ENCODE data around the gene FAHD2A. TPM values are rescaled to one million over a fixed set of nuclear protein-coding genes. Genes with fewer than 3 reads are reported as not detected.
"Not testable (repeated sequence)": the region's sequence is repeated elsewhere in the genome, so short reads cannot be mapped to it uniquely, and the experiment has no call there.

FAHD2A gene
- total RNA-seq, 1 experiment from 2014 or later = 22.5 TPM

GRCh38 chr2:95403204-95403721 lies 755 bp downstream of the FAHD2A start:
- peak overlapping the region; percentile 71 for H3K4me2 ChIP-seq (ENCODE audit: low read depth, low read length, poor library complexity, severe bottlenecking)
- H3K27me3 ChIP-seq (ENCODE audit: low read length); H3K36me3 ChIP-seq (ENCODE audit: insufficient read depth, low read length); H4K20me1 ChIP-seq (ENCODE audit: insufficient read depth, low read depth, low read length); H3K9me2 ChIP-seq (replicated peaks; ENCODE audit: insufficient read depth, low read length); H3K9me3 ChIP-seq (ENCODE audit: low read length); H3K27ac ChIP-seq (ENCODE audit: low read length): not testable (repeated sequence)
- peak overlapping the region; percentile 92 for H3K9ac ChIP-seq (ENCODE audit: low read length)
- H3K4me3 ChIP-seq (ENCODE audit: low read length) = peak overlapping the region; percentile 95
- H2AFZ ChIP-seq (ENCODE audit: low read length) = peak overlapping the region; percentile 75
- H3K79me2 ChIP-seq (ENCODE audit: low read length) = peaks cover 21% of the 10 kb centered on the region
- DNase-seq = peak; percentile 66
- H3K4me1 ChIP-seq (ENCODE audit: low read length) = peaks cover 15% of the 10 kb centered on the region

- not testable (repeated sequence) for H3K27me3 ChIP-seq (ENCODE audit: low read length); H3K9me3 ChIP-seq (ENCODE audit: low read length); DNase-seq; H3K9me2 ChIP-seq (replicated peaks; ENCODE audit: insufficient read depth, low read length); H2AFZ ChIP-seq (ENCODE audit: low read length); H4K20me1 ChIP-seq (ENCODE audit: insufficient read depth, low read depth, low read length); H3K36me3 ChIP-seq (ENCODE audit: insufficient read depth, low read length); H3K27ac ChIP-seq (ENCODE audit: low read length)
- Histone ChIP-seq H3K9ac (ENCODE audit: low read length) (peak overlapping the region; percentile 92), H3K4me1 (ENCODE audit: low read length) (peaks cover 15% of the 10 kb centered on the region), H3K79me2 (ENCODE audit: low read length) (peaks cover 21% of the 10 kb centered on the region), H3K4me2 (ENCODE audit: low read depth, low read length, poor library complexity, severe bottlenecking) (peak overlapping the region; percentile 71), H3K4me3 (ENCODE audit: low read length) (peak overlapping the region; percentile 95)
Observed at GRCh38 chr2:95403824-95404223, 1.3 kb downstream of the FAHD2A start.

GRCh38 chr2:95404676-95405075 lies 2.2 kb downstream of the FAHD2A start:
- H3K36me3 ChIP-seq (ENCODE audit: insufficient read depth, low read length); H2AFZ ChIP-seq (ENCODE audit: low read length); H3K4me2 ChIP-seq (ENCODE audit: low read depth, low read length, poor library complexity, severe bottlenecking); DNase-seq; H4K20me1 ChIP-seq (ENCODE audit: insufficient read depth, low read depth, low read length); H3K27ac ChIP-seq (ENCODE audit: low read length); H3K4me3 ChIP-seq (ENCODE audit: low read length); H3K9me3 ChIP-seq (ENCODE audit: low read length); H3K9me2 ChIP-seq (replicated peaks; ENCODE audit: insufficient read depth, low read length); H3K27me3 ChIP-seq (ENCODE audit: low read length); H3K9ac ChIP-seq (ENCODE audit: low read length): not testable (repeated sequence)
- Histone ChIP-seq H3K79me2 (ENCODE audit: low read length) (peaks cover 21% of the 10 kb centered on the region), H3K4me1 (ENCODE audit: low read length) (peaks cover 15% of the 10 kb centered on the region)

DNA sequence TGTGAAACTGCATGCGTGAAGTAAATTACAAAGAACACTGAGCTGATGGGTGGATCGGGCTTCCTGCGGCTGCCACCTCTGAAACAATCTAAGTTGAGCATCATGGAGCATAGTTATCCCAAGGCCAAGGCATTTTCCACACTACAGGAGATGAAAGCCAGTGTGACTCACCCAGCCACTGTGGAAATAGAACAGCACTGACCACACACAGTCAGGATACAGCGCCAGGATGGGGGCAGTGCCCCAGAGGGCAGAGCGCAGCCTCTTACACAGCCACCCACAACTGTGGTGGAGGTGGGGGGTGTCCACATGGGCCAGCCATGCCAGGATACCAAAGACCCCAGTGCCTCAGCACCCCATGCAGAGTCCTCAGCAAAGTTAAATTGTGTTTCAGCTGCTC lies 8.7 kb downstream of the FAHD2A start:
- not testable (repeated sequence) for H3K9ac ChIP-seq (ENCODE audit: low read length); H3K27me3 ChIP-seq (ENCODE audit: low read length); H3K9me2 ChIP-seq (replicated peaks; ENCODE audit: insufficient read depth, low read length); H3K4me3 ChIP-seq (ENCODE audit: low read length); H3K36me3 ChIP-seq (ENCODE audit: insufficient read depth, low read length); DNase-seq; H3K9me3 ChIP-seq (ENCODE audit: low read length); H3K27ac ChIP-seq (ENCODE audit: low read length); H3K4me1 ChIP-seq (ENCODE audit: low read length); H3K79me2 ChIP-seq (ENCODE audit: low read length); H3K4me2 ChIP-seq (ENCODE audit: low read depth, low read length, poor library complexity, severe bottlenecking); H4K20me1 ChIP-seq (ENCODE audit: insufficient read depth, low read depth, low read length); H2AFZ ChIP-seq (ENCODE audit: low read length)

DNA sequence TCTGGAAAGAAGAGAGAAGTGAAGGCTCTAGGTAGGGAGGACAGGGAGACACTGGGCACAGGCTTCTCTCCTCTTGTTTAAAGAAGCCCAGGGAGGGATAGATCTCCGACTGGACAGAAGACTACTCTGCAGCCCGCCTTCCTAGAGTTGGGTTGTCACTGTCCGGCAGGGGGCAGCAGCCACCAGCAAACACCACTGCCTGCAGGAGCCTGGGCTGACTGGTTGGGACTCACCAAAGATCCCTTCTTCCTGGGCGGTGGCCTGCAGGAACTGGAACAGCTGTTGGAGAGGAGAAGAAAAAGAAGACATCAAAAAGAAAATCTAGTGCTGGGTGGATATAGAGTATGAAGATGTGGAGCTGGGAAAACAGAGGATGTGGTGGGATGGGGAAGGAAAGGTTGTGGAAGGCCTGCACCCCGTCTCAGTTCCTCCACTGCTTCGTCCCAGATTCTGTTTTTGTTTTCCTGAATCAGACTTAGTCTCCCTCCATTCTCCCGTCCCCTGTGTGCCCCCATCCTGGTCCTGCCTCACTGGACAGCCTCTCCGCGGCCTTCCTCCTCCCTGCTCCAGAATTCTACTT lies 11.6 kb downstream of the FAHD2A start:
- peak; percentile 82 for DNase-seq
- H3K9ac ChIP-seq (ENCODE audit: low read length); H3K9me2 ChIP-seq (replicated peaks; ENCODE audit: insufficient read depth, low read length); H3K27me3 ChIP-seq (ENCODE audit: low read length); H3K4me2 ChIP-seq (ENCODE audit: low read depth, low read length, poor library complexity, severe bottlenecking); H3K4me3 ChIP-seq (ENCODE audit: low read length); H3K79me2 ChIP-seq (ENCODE audit: low read length); H4K20me1 ChIP-seq (ENCODE audit: insufficient read depth, low read depth, low read length); H3K27ac ChIP-seq (ENCODE audit: low read length); H3K9me3 ChIP-seq (ENCODE audit: low read length); H2AFZ ChIP-seq (ENCODE audit: low read length); H3K36me3 ChIP-seq (ENCODE audit: insufficient read depth, low read length); H3K4me1 ChIP-seq (ENCODE audit: low read length): not testable (repeated sequence)

- not testable (repeated sequence) for H3K4me1 ChIP-seq (ENCODE audit: low read length); H3K9ac ChIP-seq (ENCODE audit: low read length); H3K79me2 ChIP-seq (ENCODE audit: low read length); H3K9me3 ChIP-seq (ENCODE audit: low read length); H3K36me3 ChIP-seq (ENCODE audit: insufficient read depth, low read length); H3K27me3 ChIP-seq (ENCODE audit: low read length); H3K9me2 ChIP-seq (replicated peaks; ENCODE audit: insufficient read depth, low read length); H4K20me1 ChIP-seq (ENCODE audit: insufficient read depth, low read depth, low read length); H2AFZ ChIP-seq (ENCODE audit: low read length); H3K4me2 ChIP-seq (ENCODE audit: low read depth, low read length, poor library complexity, severe bottlenecking); DNase-seq; H3K4me3 ChIP-seq (ENCODE audit: low read length); H3K27ac ChIP-seq (ENCODE audit: low read length)
Observed at GRCh38 chr2:95415138-95415537, 12.6 kb downstream of the FAHD2A start.

GRCh38 chr2:95415561-95415960 lies 13.1 kb downstream of the FAHD2A start:
- not testable (repeated sequence) for H4K20me1 ChIP-seq (ENCODE audit: insufficient read depth, low read depth, low read length); H3K36me3 ChIP-seq (ENCODE audit: insufficient read depth, low read length); H2AFZ ChIP-seq (ENCODE audit: low read length); H3K27me3 ChIP-seq (ENCODE audit: low read length); H3K27ac ChIP-seq (ENCODE audit: low read length); H3K4me1 ChIP-seq (ENCODE audit: low read length); H3K9me2 ChIP-seq (replicated peaks; ENCODE audit: insufficient read depth, low read length); H3K9me3 ChIP-seq (ENCODE audit: low read length); DNase-seq; H3K4me2 ChIP-seq (ENCODE audit: low read depth, low read length, poor library complexity, severe bottlenecking); H3K9ac ChIP-seq (ENCODE audit: low read length); H3K79me2 ChIP-seq (ENCODE audit: low read length); H3K4me3 ChIP-seq (ENCODE audit: low read length)

DNA sequence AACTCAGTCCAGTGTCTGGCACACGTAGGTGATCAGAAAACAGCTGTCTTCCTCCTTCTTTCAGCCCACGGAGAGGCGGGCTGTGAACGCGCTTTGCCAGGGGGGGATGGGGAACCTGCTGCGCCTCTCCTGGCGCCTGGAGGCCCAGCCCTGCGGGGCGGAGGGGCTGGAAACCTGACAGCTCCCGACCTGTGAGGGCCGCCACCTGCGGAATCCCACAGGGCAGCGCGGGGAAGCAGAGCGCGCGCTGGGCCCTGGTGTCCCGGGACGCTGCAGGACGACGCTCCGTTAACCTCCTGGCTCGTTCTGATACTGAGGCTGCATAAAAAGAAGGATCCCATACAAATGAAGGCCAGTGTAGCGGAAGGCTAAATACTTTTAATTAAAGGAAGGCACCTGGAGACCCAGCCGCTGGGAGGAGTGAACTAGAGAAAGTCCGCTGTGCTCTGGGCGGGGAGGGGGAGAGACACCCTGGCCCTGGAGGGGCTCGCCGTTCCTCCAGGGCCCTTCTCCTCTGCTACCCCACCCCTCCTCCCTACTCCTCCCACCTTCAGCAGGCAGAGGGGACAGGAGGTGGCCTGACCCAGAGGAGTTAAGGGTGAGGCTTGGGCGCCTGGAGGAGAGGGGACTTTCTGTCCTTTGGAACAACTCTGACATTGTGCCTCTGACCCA lies 24.8 kb downstream of the FAHD2A start:
- DNase-seq; H3K4me2 ChIP-seq (ENCODE audit: low read depth, low read length, poor library complexity, severe bottlenecking); H3K9me3 ChIP-seq (ENCODE audit: low read length); H3K4me3 ChIP-seq (ENCODE audit: low read length); H3K27ac ChIP-seq (ENCODE audit: low read length); H3K9me2 ChIP-seq (replicated peaks; ENCODE audit: insufficient read depth, low read length); H3K27me3 ChIP-seq (ENCODE audit: low read length); H3K9ac ChIP-seq (ENCODE audit: low read length); H3K36me3 ChIP-seq (ENCODE audit: insufficient read depth, low read length); H2AFZ ChIP-seq (ENCODE audit: low read length); H3K4me1 ChIP-seq (ENCODE audit: low read length); H4K20me1 ChIP-seq (ENCODE audit: insufficient read depth, low read depth, low read length); H3K79me2 ChIP-seq (ENCODE audit: low read length): not testable (repeated sequence)

Measured in Karpas-422 (cell line).